SK-N-SH (cell line): Measurements from ENCODE around the gene CFAP92. TPM values are rescaled to one million over a fixed set of nuclear protein-coding genes. Genes with fewer than 3 reads are reported as not detected.

Experiments used
- CTCF ChIA-PET: fragments of 300-600, 350-600 bp; formaldehyde crosslinking; extraction: SDS; loops from one replicate; lab custom pipeline; 2021; lab: Yijun Ruan, JAX
- POLR2A ChIA-PET: fragments of 350-600 bp; sonication (Branson Sonifier 250); formaldehyde crosslinking; extraction: SDS; loops from one replicate; lab custom pipeline; 2020; ENCODE audit warnings: antibody characterized with exemption, inconsistent platforms; lab: Yijun Ruan, JAX
- DNase-seq: peaks from one replicate; pipeline ENCODE4 v3.0.0; 2012
- H2AFZ ChIP-seq: fragments of 200-600 bp; sonication (generic); 2 replicates; pipeline ENCODE4 v1.8.1; 2016; ENCODE audit warnings: antibody characterized with exemption, mild to moderate bottlenecking, low read depth
- H3F3A ChIP-seq: fragments of 200-600 bp; sonication (generic); replicated peaks from 2 replicates; pipeline ENCODE3; 2016; ENCODE audit warnings: antibody characterized with exemption, mild to moderate bottlenecking; ENCODE audit not compliant: insufficient read depth
- H3K27ac ChIP-seq, 2 experiments: fragments of 200-500 bp in 1 of 2; fragments of 200-600 bp in 1 of 2; sonication (Bioruptor generic) in 1 of 2; sonication (generic), shearing (Covaris generic) in 1 of 2; 2 replicates each; pipeline versions ENCODE4 v1.5.1 to v1.6.1; 2014 to 2016; ENCODE audit warnings: low read depth in 2 of 2, inconsistent platforms in 1 of 2, low read length in 1 of 2, mild to moderate bottlenecking in 1 of 2, mixed read lengths in 1 of 2
- H3K27me3 ChIP-seq: fragments of 200-600 bp; sonication (generic), shearing (Covaris generic); 2 replicates; pipeline ENCODE4 v1.6.1; 2016; ENCODE audit warnings: mixed run types; ENCODE audit not compliant: insufficient read depth
- H3K36me3 ChIP-seq, 2 experiments: fragments of 200-500 bp in 1 of 2; fragments of 200-600 bp in 1 of 2; sonication (Bioruptor generic) in 1 of 2; sonication (generic) in 1 of 2; replicated peaks in 1 of 2; 2 replicates each; pipeline versions ENCODE3 to v1.5.1; 2014 to 2016; ENCODE audit warnings: low read length in 1 of 2, mild to moderate bottlenecking in 1 of 2; ENCODE audit not compliant: insufficient read depth in 2 of 2, control insufficient read depth in 1 of 2
- H3K4me1 ChIP-seq, 2 experiments: fragments of 200-500 bp in 1 of 2; fragments of 200-600 bp in 1 of 2; sonication (Bioruptor generic) in 1 of 2; sonication (generic), shearing (Covaris generic) in 1 of 2; 2 replicates each; pipeline versions ENCODE4 v1.5.1 to v1.6.1; 2014 to 2016; ENCODE audit warnings: low read depth in 1 of 2, low read length in 1 of 2, mixed run types in 1 of 2; ENCODE audit not compliant: insufficient read depth in 2 of 2, control insufficient read depth in 1 of 2
- H3K4me2 ChIP-seq: fragments of 200-600 bp; sonication (generic), shearing (Covaris generic); 2 replicates; pipeline ENCODE4 v1.6.1; 2017; ENCODE audit warnings: mixed run types
- H3K4me3 ChIP-seq, 2 experiments: fragments of 200-500 bp in 1 of 2; fragments of 200-600 bp in 1 of 2; sonication (Bioruptor generic) in 1 of 2; sonication (generic), shearing (Covaris generic) in 1 of 2; 2 replicates each; pipeline versions ENCODE4 v1.5.1 to v1.8.1; 2014 to 2016; ENCODE audit warnings: low read depth in 2 of 2, inconsistent platforms in 1 of 2, low read length in 1 of 2, mild to moderate bottlenecking in 1 of 2, mixed read lengths in 1 of 2, moderate library complexity in 1 of 2
- H3K79me2 ChIP-seq: fragments of 200-600 bp; sonication (generic); 2 replicates; pipeline ENCODE4 v1.8.1; 2017; ENCODE audit warnings: mild to moderate bottlenecking; ENCODE audit not compliant: insufficient read depth
- H3K9ac ChIP-seq: fragments of 200-600 bp; sonication (generic); 2 replicates; pipeline ENCODE4 v1.6.1; 2017; ENCODE audit warnings: mixed run types
- H3K9me2 ChIP-seq: fragments of 200-600 bp; sonication (generic); 2 replicates; pipeline ENCODE4 v1.6.1; 2017; ENCODE audit warnings: mixed run types
- H3K9me3 ChIP-seq: fragments of 200-600 bp; sonication (generic); 2 replicates; pipeline ENCODE4 v1.6.1; 2017; ENCODE audit warnings: mixed run types, mild to moderate bottlenecking, moderate library complexity
- H4K20me1 ChIP-seq: fragments of 200-600 bp; sonication (generic); 2 replicates; pipeline ENCODE4 v1.6.1; 2017; ENCODE audit warnings: mild to moderate bottlenecking, mixed run types; ENCODE audit not compliant: insufficient read depth
- CHD2 ChIP-seq: fragments of 150-350 bp; IDR thresholded peaks from 2 replicates; pipeline ENCODE4 v1.6.1; 2018; ENCODE audit warnings: low read length; ENCODE audit not compliant: partially characterized antibody
- ELF1 ChIP-seq: IDR thresholded peaks from 2 replicates; pipeline ENCODE4 v1.4.0; 2012
- EP300 ChIP-seq, 2 experiments: IDR thresholded peaks; 2 replicates each; pipeline versions ENCODE4 v1.4.0 to v1.6.1; 2012; ENCODE audit warnings: borderline replicate concordance in 1 of 2, low read depth in 1 of 2, low read length in 1 of 2
- EZH2phosphoT487 ChIP-seq: fragments of 200-600 bp; sonication (generic); IDR thresholded peaks from 2 replicates; pipeline ENCODE4 v1.6.1; 2017; ENCODE audit warnings: low read depth, mixed run types, mild to moderate bottlenecking, antibody characterized with exemption, moderate library complexity, borderline replicate concordance
- FOXJ3 ChIP-seq: sonication (generic); formaldehyde crosslinking; IDR thresholded peaks from 2 replicates; pipeline ENCODE4 v1.5.1; 2020; ENCODE audit warnings: mild to moderate bottlenecking, missing genetic modification reagents
- FOXM1 ChIP-seq: IDR thresholded peaks from 2 replicates; pipeline ENCODE4 v1.4.0; 2012; ENCODE audit warnings: low read depth, mild to moderate bottlenecking
- GABPA ChIP-seq: IDR thresholded peaks from 2 replicates; pipeline ENCODE4 v1.4.0; 2012; ENCODE audit warnings: low read depth, mild to moderate bottlenecking
- GATA2 ChIP-seq: sonication (generic); formaldehyde crosslinking; IDR thresholded peaks from 2 replicates; pipeline ENCODE4 v1.5.0; 2020; ENCODE audit warnings: mild to moderate bottlenecking, missing genetic modification reagents
- MEF2A ChIP-seq: IDR thresholded peaks from 2 replicates; pipeline ENCODE4 v1.4.0; 2012; ENCODE audit warnings: low read depth, borderline replicate concordance
- MXI1 ChIP-seq: IDR thresholded peaks from 2 replicates; pipeline ENCODE4 v1.6.1; 2012; ENCODE audit warnings: mild to moderate bottlenecking, low read depth, low read length, improper control_type of control experiment
- NRF1 ChIP-seq: IDR thresholded peaks from 2 replicates; pipeline ENCODE4 v1.6.1; 2012; ENCODE audit warnings: low read depth, mild to moderate bottlenecking, low read length
- POLR2AphosphoS5 ChIP-seq: IDR thresholded peaks from 2 replicates; pipeline ENCODE4 v1.6.1; 2012; ENCODE audit warnings: low read depth, low read length
- RAD21 ChIP-seq: IDR thresholded peaks from 2 replicates; pipeline ENCODE4 v1.6.1; 2012; ENCODE audit warnings: mild to moderate bottlenecking, low read length
- RCOR1 ChIP-seq: fragments of 150-350 bp; IDR thresholded peaks from 2 replicates; pipeline ENCODE4 v1.6.1; 2017; ENCODE audit warnings: antibody characterized with exemption, low read length
- RFX5 ChIP-seq: IDR thresholded peaks from 2 replicates; pipeline ENCODE4 v1.6.1; 2012; ENCODE audit warnings: mild to moderate bottlenecking, improper control_type of control experiment, low read length
- SMC3 ChIP-seq: IDR thresholded peaks from 2 replicates; pipeline ENCODE4 v1.6.1; 2012; ENCODE audit warnings: low read depth, low read length, improper control_type of control experiment
- TAF1 ChIP-seq: IDR thresholded peaks from 2 replicates; pipeline ENCODE4 v1.6.1; 2012; ENCODE audit warnings: low read depth, mild to moderate bottlenecking, low read length, moderate library complexity, borderline replicate concordance
- TCF12 ChIP-seq: IDR thresholded peaks from 2 replicates; pipeline ENCODE4 v1.4.0; 2012
- TEAD4 ChIP-seq: IDR thresholded peaks from 2 replicates; pipeline ENCODE4 v1.4.0; 2012; ENCODE audit warnings: mild to moderate bottlenecking, borderline replicate concordance; ENCODE audit not compliant: insufficient read depth
- WGBS: methylation state at CpG from one replicate; pipeline ENCODE4 v1.1.6; 2017; ENCODE audit warnings: low lambda C conversion rate; 5-methylcytosine and 5-hydroxymethylcytosine counted together
- polyA plus RNA-seq, 3 experiments: library from polyadenylated mRNA; depleted of rRNA; stranded (reverse); fragments of >200 nt; gene quantifications; 2 replicates each; pipeline ENCODE4 v1.2.3, GENCODE V29; 2012
- TF ChIP-seq, protein P1 (sequence below): IDR thresholded peaks from 2 replicates; pipeline ENCODE4; 2012
- TF ChIP-seq, protein P2 (sequence below): IDR thresholded peaks from 2 replicates; pipeline ENCODE4 v1.4.0; 2012; ENCODE audit warnings: low read depth
- TF ChIP-seq, protein P3 (sequence below): fragments of 150-350 bp; IDR thresholded peaks from 2 replicates; pipeline ENCODE4 v1.6.1; 2016; ENCODE audit warnings: mild to moderate bottlenecking, low read depth, low read length

The CFAP92 gene
- polyA plus RNA-seq, 1 of the 3 experiments (the other 2 are of a cell fraction): not detected

DNA sequence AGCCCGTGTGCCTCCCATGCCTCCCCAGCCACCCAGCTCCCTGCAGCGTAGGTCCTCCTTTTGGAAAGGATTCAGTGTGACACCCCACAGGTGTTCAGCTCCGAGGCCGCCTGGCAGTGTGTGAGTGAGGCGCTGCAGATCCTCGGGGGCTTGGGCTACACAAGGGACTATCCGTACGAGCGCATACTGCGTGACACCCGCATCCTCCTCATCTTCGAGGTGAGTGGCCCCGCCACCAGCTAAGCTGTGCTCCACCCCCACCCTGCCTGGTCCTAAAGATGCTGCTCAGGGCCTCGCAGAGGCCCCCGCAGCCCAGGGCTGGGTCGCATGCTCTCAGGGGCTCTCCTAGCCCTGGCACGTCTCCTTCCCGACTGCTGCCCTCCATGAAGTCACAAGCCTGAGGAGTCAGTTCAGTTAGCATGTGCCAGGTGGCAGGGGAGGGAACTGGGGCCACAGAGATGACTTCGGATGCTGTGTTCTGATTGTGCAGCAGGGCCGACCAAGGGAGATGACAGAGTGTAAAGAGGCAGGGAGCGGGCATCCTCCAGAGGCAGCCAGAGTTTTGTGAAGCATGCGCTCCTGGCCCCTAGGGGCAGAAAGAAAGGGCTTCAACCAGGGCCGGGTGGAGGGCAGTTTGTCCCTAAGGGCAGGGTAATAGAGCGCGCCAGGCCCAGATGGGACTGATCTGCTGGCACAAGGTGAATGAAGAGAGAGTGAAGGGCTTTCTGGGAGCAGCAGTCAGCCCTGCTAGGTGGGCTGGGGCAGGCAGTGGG, 87.7 kb downstream of the CFAP92 start:
- Histone ChIP-seq H3F3A (no peaks in the 10 kb centered on the region), H2AFZ (no peak overlapping the region), H3K4me2 (no peak overlapping the region), H3K4me1 (no peaks in the 10 kb centered on the region), H3K36me3 (peaks cover 16 to 82% of the 10 kb centered on the region in 2 experiments), H3K79me2 (no peaks in the 10 kb centered on the region), H3K4me3 (no peak overlapping the region), H3K9me2 (no peaks in the 10 kb centered on the region), H3K27ac (no peak overlapping the region), H4K20me1 (no peaks in the 10 kb centered on the region), H3K27me3 (no peaks in the 10 kb centered on the region), H3K9me3 (no peaks in the 10 kb centered on the region), H3K9ac (no peak overlapping the region)
- no peak for DNase-seq
- 94% methylated on average over 12 of the region's 25 CpGs for WGBS
- TF ChIP-seq NRF1: no peak
- no peak for TF ChIP-seq MXI1
- no peak for TF ChIP-seq MEF2A
- TF ChIP-seq CHD2: no peak
- no peak for TF ChIP-seq EZH2phosphoT487
- TF ChIP-seq, protein P1, sequence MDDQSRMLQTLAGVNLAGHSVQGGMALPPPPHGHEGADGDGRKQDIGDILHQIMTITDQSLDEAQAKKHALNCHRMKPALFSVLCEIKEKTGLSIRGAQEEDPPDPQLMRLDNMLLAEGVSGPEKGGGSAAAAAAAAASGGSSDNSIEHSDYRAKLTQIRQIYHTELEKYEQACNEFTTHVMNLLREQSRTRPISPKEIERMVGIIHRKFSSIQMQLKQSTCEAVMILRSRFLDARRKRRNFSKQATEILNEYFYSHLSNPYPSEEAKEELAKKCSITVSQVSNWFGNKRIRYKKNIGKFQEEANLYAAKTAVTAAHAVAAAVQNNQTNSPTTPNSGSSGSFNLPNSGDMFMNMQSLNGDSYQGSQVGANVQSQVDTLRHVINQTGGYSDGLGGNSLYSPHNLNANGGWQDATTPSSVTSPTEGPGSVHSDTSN: no peak
- no peak for TF ChIP-seq FOXM1
- TF ChIP-seq ELF1: no peak
- TF ChIP-seq, protein P2, sequence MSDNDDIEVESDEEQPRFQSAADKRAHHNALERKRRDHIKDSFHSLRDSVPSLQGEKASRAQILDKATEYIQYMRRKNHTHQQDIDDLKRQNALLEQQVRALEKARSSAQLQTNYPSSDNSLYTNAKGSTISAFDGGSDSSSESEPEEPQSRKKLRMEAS: no peak
- TF ChIP-seq, protein P3, sequence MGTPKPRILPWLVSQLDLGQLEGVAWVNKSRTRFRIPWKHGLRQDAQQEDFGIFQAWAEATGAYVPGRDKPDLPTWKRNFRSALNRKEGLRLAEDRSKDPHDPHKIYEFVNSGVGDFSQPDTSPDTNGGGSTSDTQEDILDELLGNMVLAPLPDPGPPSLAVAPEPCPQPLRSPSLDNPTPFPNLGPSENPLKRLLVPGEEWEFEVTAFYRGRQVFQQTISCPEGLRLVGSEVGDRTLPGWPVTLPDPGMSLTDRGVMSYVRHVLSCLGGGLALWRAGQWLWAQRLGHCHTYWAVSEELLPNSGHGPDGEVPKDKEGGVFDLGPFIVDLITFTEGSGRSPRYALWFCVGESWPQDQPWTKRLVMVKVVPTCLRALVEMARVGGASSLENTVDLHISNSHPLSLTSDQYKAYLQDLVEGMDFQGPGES: no peak
- TF ChIP-seq POLR2AphosphoS5: no peak
- TF ChIP-seq EP300 (IDR thresholded peaks at IDR 0.05; ENCODE audit: borderline replicate concordance in 1 of 2, low read depth in 1 of 2, low read length in 1 of 2): no peak
- TF ChIP-seq RCOR1: no peak
- POLR2A ChIA-PET: no interaction called here
- CTCF ChIA-PET: interaction anchor here (0.9 to 1.6 kb wide), 3 partner anchors 11 to 64 kb away, joined by 3 to 5 read pairs (median 3); no protein-coding TSS in a partner anchor

DNA sequence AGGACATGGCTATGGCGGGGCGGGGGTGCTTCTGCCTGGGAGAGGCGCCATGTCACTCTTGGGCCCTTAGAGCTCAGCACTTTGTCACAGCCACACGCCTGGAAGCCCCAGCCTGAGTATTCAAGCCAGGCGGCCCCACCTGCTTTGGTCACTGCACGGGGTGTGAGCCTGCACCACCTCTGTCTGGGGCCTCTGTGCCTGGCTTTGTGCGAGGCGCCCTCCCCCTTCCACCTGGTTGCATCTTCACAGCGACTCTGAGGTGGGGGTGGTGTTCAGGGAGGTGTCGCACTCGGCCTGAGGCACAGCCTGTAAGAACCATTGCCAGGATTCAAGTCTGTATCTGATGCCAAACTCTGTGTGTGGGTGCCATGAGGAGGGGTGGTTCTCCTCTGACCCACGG, 90.4 kb downstream of the CFAP92 start:
- Histone ChIP-seq H4K20me1 (no peaks in the 10 kb centered on the region), H3K9me2 (no peaks in the 10 kb centered on the region), H3K4me3 (no peak overlapping the region), H2AFZ (no peak overlapping the region), H3F3A (no peaks in the 10 kb centered on the region), H3K27me3 (no peaks in the 10 kb centered on the region), H3K9me3 (no peaks in the 10 kb centered on the region), H3K4me1 (no peaks in the 10 kb centered on the region), H3K9ac (no peak overlapping the region), H3K27ac (no peak overlapping the region), H3K79me2 (no peaks in the 10 kb centered on the region), H3K4me2 (no peak overlapping the region), H3K36me3 (peaks cover 22 to 77% of the 10 kb centered on the region in 2 experiments)
- TF ChIP-seq GABPA (no peak), SMC3 (no peak), MXI1 (no peak), RAD21 (no peak), TCF12 (no peak), RFX5 (no peak), MEF2A (no peak), TAF1 (no peak), NRF1 (no peak), ELF1 (no peak), FOXJ3 (CRISPR knock-in tag) (no peak), GATA2 (no peak), FOXM1 (no peak), TEAD4 (no peak)
- TF ChIP-seq, protein P1: no peak
- POLR2A ChIA-PET: no interaction called here
- CTCF ChIA-PET: interaction anchor here (0.6 kb wide), 1 partner anchor 57 kb away, joined by 3 read pairs; no protein-coding TSS in a partner anchor
- 83% methylated on average over 1 of the region's 12 CpGs for WGBS
- DNase-seq: no peak
